Measurements from ENCODE around the gene DLL3. TPM values are rescaled to one million over a fixed set of nuclear protein-coding genes. Genes with fewer than 3 reads are reported as not detected.

The DLL3 gene
- total and polyA plus RNA-seq, 9 of the 15 experiments (the other 6 are each of a cell fraction or from before 2014, with no cell fraction given) = 0.80 to 6.3 (median 1.2) TPM

GRCh38 chr19:39506944-39507714 lies 8.4 kb downstream of the DLL3 start (continued):
- TF ChIP-seq NFYB (IDR thresholded peaks at IDR 0.05; ENCODE audit: extremely low read depth, insufficient read length) = no peak
- peak; percentile 73 for TF ChIP-seq MEIS2 (IDR thresholded peaks at IDR 0.05; ENCODE audit: partially characterized antibody)
- TF ChIP-seq RBM34 (IDR thresholded peaks at IDR 0.05; ENCODE audit: borderline replicate concordance, insufficient read depth, low read length) = no peak
- TF ChIP-seq KLF10 (CRISPR knock-in tag; IDR thresholded peaks at IDR 0.05) = no peak
- 0 out of 2 replicates have a peak, but pooled peaks have one; percentile 40 for TF ChIP-seq NR2C2 (CRISPR knock-in tag; IDR thresholded peaks at IDR 0.05)
- TF ChIP-seq NR2C2 (tag; IDR thresholded peaks at IDR 0.05) = no peak
- TF ChIP-seq ELK1 (CRISPR knock-in tag; IDR thresholded peaks at IDR 0.05) = no peak
- no peak for TF ChIP-seq FIP1L1 (IDR thresholded peaks at IDR 0.05; ENCODE audit: low read depth, low read length, poor library complexity, severe bottlenecking)
- TF ChIP-seq HNRNPLL (IDR thresholded peaks at IDR 0.05; ENCODE audit: low read depth, low read length, poor library complexity, severe bottlenecking) = peak; percentile 76
- TF ChIP-seq MAZ (CRISPR knock-in tag; conservative IDR thresholded peaks at IDR 0.05 in 1 of 2, IDR thresholded peaks at IDR 0.05 in 1 of 2) = 0 out of 4 replicates have a peak, but pooled peaks of 1 of the 2 experiments have one; percentile 50
- TF ChIP-seq RNF2 (IDR thresholded peaks at IDR 0.05) = peak; percentile 87
- peak; percentile 83 for TF ChIP-seq ZBTB33 (CRISPR knock-in tag; IDR thresholded peaks at IDR 0.05)
- TF ChIP-seq THAP12 (CRISPR knock-in tag; IDR thresholded peaks at IDR 0.05) = 0 out of 2 replicates have a peak, but pooled peaks have one; percentile 23
- no peak for TF ChIP-seq GATAD2A (IDR thresholded peaks at IDR 0.05)
- no peak for TF ChIP-seq TBL1XR1 (IDR thresholded peaks at IDR 0.05; ENCODE audit: low read length in 2 of 2)
- TF ChIP-seq CBX8 (IDR thresholded peaks at IDR 0.05; ENCODE audit: borderline replicate concordance, extremely low read depth, low read depth, low read length, poor library complexity, severe bottlenecking) = no peak
- no peak for TF ChIP-seq NFE2L1 (tag; IDR thresholded peaks at IDR 0.05; ENCODE audit: borderline replicate concordance, low read depth)
- peak; percentile 68 for TF ChIP-seq ZFX (CRISPR knock-in tag; IDR thresholded peaks at IDR 0.05)
- peak; percentile 84 for TF ChIP-seq CREB3L1 (IDR thresholded peaks at IDR 0.05; ENCODE audit: borderline replicate concordance, low read depth)
- TF ChIP-seq BHLHE40 (IDR thresholded peaks at IDR 0.05; ENCODE audit: low read length) = peak; percentile 97

All from K562 (cell line).